ENCODE data around the gene SIAE.

Gene SIAE

DNA sequence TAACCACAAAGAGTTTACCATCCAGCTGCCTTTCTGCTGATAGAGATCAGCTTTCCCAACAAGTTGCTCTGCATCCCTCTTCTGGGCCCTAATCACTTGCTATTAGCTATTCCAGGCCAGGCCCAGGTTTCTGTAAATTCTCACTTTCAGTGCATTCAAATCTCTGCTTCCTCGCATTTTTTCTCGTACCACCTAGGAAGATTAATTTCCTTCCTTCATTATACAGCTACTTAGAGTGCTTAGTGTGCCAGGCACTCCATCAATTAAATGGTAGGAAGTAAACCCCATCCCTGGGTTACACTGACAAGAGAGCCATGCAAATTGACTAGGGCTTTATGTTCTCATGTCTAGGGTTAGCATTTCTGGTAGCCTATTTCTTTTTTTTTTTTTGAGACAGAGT lies 9.7 kb downstream of the SIAE start:
- Histone ChIP-seq H3K4me2 (ENCODE audit: low read depth, low read length, poor library complexity, severe bottlenecking) (no peak overlapping the region), H3K9me2 (replicated peaks; ENCODE audit: low read depth, low read length) (no peaks in the 10 kb centered on the region), H2AFZ (ENCODE audit: low read length) (no peak overlapping the region), H3K9me3 (ENCODE audit: insufficient read depth, low read depth, low read length) (no peaks in the 10 kb centered on the region), H3K9ac (ENCODE audit: low read depth, low read length, poor library complexity, severe bottlenecking) (no peak overlapping the region), H3K4me1 (ENCODE audit: insufficient read depth, low read length, poor library complexity, severe bottlenecking) (no peaks in the 10 kb centered on the region), H3K27me3 (ENCODE audit: insufficient read depth, low read length, poor library complexity, severe bottlenecking) (no peaks in the 10 kb centered on the region), H3K4me3 (ENCODE audit: low read length, poor library complexity, severe bottlenecking) (no peak overlapping the region), H3K36me3 (ENCODE audit: insufficient read depth, low read length) (no peaks in the 10 kb centered on the region), H3F3A (ENCODE audit: low read depth) (no peaks in the 10 kb centered on the region), H3K79me2 (ENCODE audit: insufficient read depth, low read length) (no peaks in the 10 kb centered on the region), H4K20me1 (ENCODE audit: insufficient read depth, low read length, poor library complexity, severe bottlenecking) (no peaks in the 10 kb centered on the region)
- no peak for TF ChIP-seq CTCF (conservative IDR thresholded peaks at IDR 0.05; ENCODE audit: low read length)
- TF ChIP-seq EZH2phosphoT487 (IDR thresholded peaks at IDR 0.05; ENCODE audit: borderline replicate concordance): no peak

- Histone ChIP-seq H3K27me3 (ENCODE audit: insufficient read depth, low read length, poor library complexity, severe bottlenecking) (no peaks in the 10 kb centered on the region), H3K9ac (ENCODE audit: low read depth, low read length, poor library complexity, severe bottlenecking) (no peak overlapping the region)
Observed at GRCh38 chr11:124662106-124662505, 11.4 kb downstream of the SIAE start.

GRCh38 chr11:124661553-124661952 lies 12.0 kb downstream of the SIAE start:
- Histone ChIP-seq H3K36me3 (ENCODE audit: insufficient read depth, low read length) (no peaks in the 10 kb centered on the region), H3K4me1 (ENCODE audit: insufficient read depth, low read length, poor library complexity, severe bottlenecking) (no peaks in the 10 kb centered on the region), H3K79me2 (ENCODE audit: insufficient read depth, low read length) (no peaks in the 10 kb centered on the region), H3K27me3 (ENCODE audit: insufficient read depth, low read length, poor library complexity, severe bottlenecking) (no peaks in the 10 kb centered on the region), H3K9me3 (ENCODE audit: insufficient read depth, low read depth, low read length) (no peaks in the 10 kb centered on the region), H3K4me2 (ENCODE audit: low read depth, low read length, poor library complexity, severe bottlenecking) (no peak overlapping the region), H3K9ac (ENCODE audit: low read depth, low read length, poor library complexity, severe bottlenecking) (no peak overlapping the region), H3K9me2 (replicated peaks; ENCODE audit: low read depth, low read length) (no peaks in the 10 kb centered on the region), H3K4me3 (ENCODE audit: low read length, poor library complexity, severe bottlenecking) (no peak overlapping the region), H4K20me1 (ENCODE audit: insufficient read depth, low read length, poor library complexity, severe bottlenecking) (no peaks in the 10 kb centered on the region), H3F3A (ENCODE audit: low read depth) (no peaks in the 10 kb centered on the region), H2AFZ (ENCODE audit: low read length) (no peak overlapping the region)
- TF ChIP-seq CTCF (conservative IDR thresholded peaks at IDR 0.05; ENCODE audit: low read length) (no peak), EZH2phosphoT487 (IDR thresholded peaks at IDR 0.05; ENCODE audit: borderline replicate concordance) (no peak)

More at GRCh38 chr11:124662106-124662505, 11.4 kb downstream of the SIAE start:
- Histone ChIP-seq H3F3A (ENCODE audit: low read depth) (no peaks in the 10 kb centered on the region), H3K4me3 (ENCODE audit: low read length, poor library complexity, severe bottlenecking) (no peak overlapping the region), H3K4me2 (ENCODE audit: low read depth, low read length, poor library complexity, severe bottlenecking) (no peak overlapping the region), H3K4me1 (ENCODE audit: insufficient read depth, low read length, poor library complexity, severe bottlenecking) (no peaks in the 10 kb centered on the region), H3K36me3 (ENCODE audit: insufficient read depth, low read length) (no peaks in the 10 kb centered on the region), H4K20me1 (ENCODE audit: insufficient read depth, low read length, poor library complexity, severe bottlenecking) (no peaks in the 10 kb centered on the region), H3K9me2 (replicated peaks; ENCODE audit: low read depth, low read length) (no peaks in the 10 kb centered on the region), H2AFZ (ENCODE audit: low read length) (no peak overlapping the region), H3K9me3 (ENCODE audit: insufficient read depth, low read depth, low read length) (no peaks in the 10 kb centered on the region), H3K79me2 (ENCODE audit: insufficient read depth, low read length) (no peaks in the 10 kb centered on the region)
- TF ChIP-seq EZH2phosphoT487 (IDR thresholded peaks at IDR 0.05; ENCODE audit: borderline replicate concordance) (no peak), CTCF (conservative IDR thresholded peaks at IDR 0.05; ENCODE audit: low read length) (no peak)
